Activated CD4-positive, alpha-beta T cell treated with anti-CD3 and anti-CD28 coated beads, Interleukin-2, amount 50 U/mL, for 48 hours (primary cell): ENCODE results near the gene TRAK2.
"Not testable (repeated sequence)": the region's sequence is repeated elsewhere in the genome, so short reads cannot be mapped to it uniquely, and the experiment has no call there.

ENCODE experiments used
- DNase-seq, 2 experiments: peaks; one replicate each; pipeline ENCODE4 v3.0.0-alpha.2; 2020

TRAK2 gene

GRCh38 chr2:201414099-201415023 is 36.9 kb downstream of the TRAK2 start:
- DNase-seq, result no peak

- DNase-seq, result no peak
These were observed 37.7 kb downstream of the TRAK2 start for GRCh38 chr2:201413552-201413951.

- no peak for DNase-seq
These were observed 38.1 kb downstream of the TRAK2 start for GRCh38 chr2:201413143-201413542.

- DNase-seq, result no peak
These were observed 39.8 kb downstream of the TRAK2 start for GRCh38 chr2:201411421-201411820.

GRCh38 chr2:201408931-201409330 is 42.3 kb downstream of the TRAK2 start:
- no peak for DNase-seq

- DNase-seq, result no peak
These were observed 44.0 kb downstream of the TRAK2 start for GRCh38 chr2:201407265-201407664.

- no peak for DNase-seq
These were observed 45.1 kb downstream of the TRAK2 start for GRCh38 chr2:201406077-201406662.

GRCh38 chr2:201404699-201405280 is 46.5 kb downstream of the TRAK2 start:
- DNase-seq, result no peak

- no peak for DNase-seq
These were observed 47.4 kb downstream of the TRAK2 start for GRCh38 chr2:201403880-201404279.

- DNase-seq, result no peak
These were observed 48.4 kb downstream of the TRAK2 start for GRCh38 chr2:201402651-201403562.

- DNase-seq, result no peak
These were observed 49.4 kb downstream of the TRAK2 start for GRCh38 chr2:201401815-201402214.

- DNase-seq, result no peak
These were observed 54.7 kb downstream of the TRAK2 start for GRCh38 chr2:201396595-201396994.

GRCh38 chr2:201383136-201383535 is 68.1 kb downstream of the TRAK2 start:
- no peak for DNase-seq

- no peak for DNase-seq
These were observed 72.5 kb downstream of the TRAK2 start for GRCh38 chr2:201378496-201379397.

- no peak for DNase-seq
These were observed 74.0 kb downstream of the TRAK2 start for GRCh38 chr2:201377218-201377617.

- DNase-seq, result no peak
These were observed 81.5 kb downstream of the TRAK2 start for GRCh38 chr2:201369775-201370174.

GRCh38 chr2:201369318-201369717 is 81.9 kb downstream of the TRAK2 start:
- DNase-seq, result not testable (repeated sequence)

GRCh38 chr2:201366146-201366545 is 85.1 kb downstream of the TRAK2 start:
- no peak for DNase-seq

- DNase-seq, result no peak
These were observed 87.2 kb downstream of the TRAK2 start for GRCh38 chr2:201363857-201364560.

GRCh38 chr2:201362396-201362795 is 88.9 kb downstream of the TRAK2 start:
- no peak for DNase-seq

GRCh38 chr2:201361078-201361733 is 90.1 kb downstream of the TRAK2 start:
- DNase-seq, result no peak
